GM23338 (cell line): Measurements from ENCODE around the gene ZNF300. TPM values are rescaled to one million over a fixed set of nuclear protein-coding genes. Genes with fewer than 3 reads are reported as not detected.
A peak's percentile ranks its signal among the peaks of the same experiment; 100 is the strongest.

Source experiments
- ATAC-seq: fragments of 200-7000 bp; cut with Tn5 transposase; 3 replicates; pipeline ENCODE4 v1.9.1; 2020
- DNase-seq: peaks from one replicate; pipeline ENCODE4 v3.0.0-alpha.2; 2015; ENCODE audit warnings: low spot score
- H2AFZ ChIP-seq: fragments of 200-600 bp; sonication (generic); 2 replicates; pipeline ENCODE4 v1.8.0; 2016; ENCODE audit warnings: antibody characterized with exemption, mild to moderate bottlenecking, moderate library complexity
- H3F3A ChIP-seq: fragments of 200-600 bp; sonication (generic); replicated peaks from 2 replicates; pipeline ENCODE4 v1.8.0; 2017; ENCODE audit warnings: antibody characterized with exemption, mixed run types, low read depth
- H3K27ac ChIP-seq: fragments of 200-600 bp; sonication (generic); 2 replicates; pipeline ENCODE4 v1.6.1; 2016; ENCODE audit warnings: low read depth
- H3K27me3 ChIP-seq: fragments of 200-600 bp; sonication (generic); 2 replicates; pipeline ENCODE4 v1.8.0; 2016; ENCODE audit warnings: mild to moderate bottlenecking, mixed run types, moderate library complexity; ENCODE audit not compliant: insufficient read depth
- H3K36me3 ChIP-seq: fragments of 200-600 bp; sonication (generic); 2 replicates; pipeline ENCODE4 v1.8.0; 2016; ENCODE audit warnings: mild to moderate bottlenecking; ENCODE audit not compliant: insufficient read depth
- H3K4me1 ChIP-seq: fragments of 200-600 bp; sonication (generic); 2 replicates; pipeline ENCODE4 v1.8.0; 2016; ENCODE audit warnings: mild to moderate bottlenecking, moderate library complexity; ENCODE audit not compliant: insufficient read depth
- H3K4me2 ChIP-seq: fragments of 200-600 bp; sonication (generic); 2 replicates; pipeline ENCODE4 v1.7.1; 2017; ENCODE audit warnings: mixed run types
- H3K4me3 ChIP-seq: fragments of 200-600 bp; sonication (generic); 2 replicates; pipeline ENCODE4 v1.6.1; 2016; ENCODE audit warnings: mixed run types
- H3K79me2 ChIP-seq: fragments of 200-600 bp; sonication (generic); replicated peaks from 2 replicates; pipeline ENCODE4 v1.8.0; 2017; ENCODE audit warnings: mild to moderate bottlenecking; ENCODE audit not compliant: insufficient read depth
- H3K9me2 ChIP-seq: fragments of 200-600 bp; sonication (generic); 2 replicates; pipeline ENCODE4 v1.8.0; 2017; ENCODE audit not compliant: insufficient read depth
- H4K20me1 ChIP-seq: fragments of 200-600 bp; sonication (generic); replicated peaks from 2 replicates; pipeline ENCODE4 v1.8.0; 2017; ENCODE audit warnings: mild to moderate bottlenecking; ENCODE audit not compliant: insufficient read depth
- H3K27ac Mint-ChIP-seq: 2 replicates; pipeline ENCODE4 v1.8.0; 2020; ENCODE audit warnings: inconsistent platforms, mild to moderate bottlenecking, moderate library complexity, mixed read lengths
- H3K27me3 Mint-ChIP-seq: 3 replicates; pipeline ENCODE4 v1.8.0; 2022; ENCODE audit warnings: low read depth, mild to moderate bottlenecking, moderate library complexity, mixed read lengths, inconsistent platforms; ENCODE audit not compliant: insufficient read depth, poor library complexity
- H3K36me3 Mint-ChIP-seq: 3 replicates; pipeline ENCODE4 v1.8.0; 2021; ENCODE audit warnings: low read depth, mild to moderate bottlenecking, inconsistent platforms, moderate library complexity, mixed read lengths
- H3K4me1 Mint-ChIP-seq: 3 replicates; pipeline ENCODE4 v1.8.0; 2020; ENCODE audit warnings: mild to moderate bottlenecking, inconsistent platforms, mixed read lengths
- H3K4me3 Mint-ChIP-seq: 3 replicates; pipeline ENCODE4 v1.8.0; 2021; ENCODE audit warnings: moderate library complexity, mild to moderate bottlenecking, inconsistent platforms, mixed read lengths
- H3K9me3 Mint-ChIP-seq: 3 replicates; pipeline ENCODE4 v1.8.0; 2020; ENCODE audit warnings: moderate library complexity, mild to moderate bottlenecking, inconsistent platforms, mixed read lengths
- CREB1 ChIP-seq: fragments of 250-450 bp; sonication (Bioruptor Pico); IDR thresholded peaks from 2 replicates; pipeline ENCODE4 v1.5.0; 2020; ENCODE audit warnings: low read depth, mild to moderate bottlenecking, moderate library complexity
- ETS1 ChIP-seq: IDR thresholded peaks from 2 replicates; pipeline ENCODE4 v1.6.1; 2016; ENCODE audit warnings: antibody characterized with exemption
- EZH2 ChIP-seq: fragments of 200-600 bp; sonication (generic); IDR thresholded peaks from one replicate; pipeline ENCODE4 v1.8.0; 2017; ENCODE audit warnings: antibody characterized with exemption, mild to moderate bottlenecking, low read depth; ENCODE audit not compliant: unreplicated experiment
- JUNB ChIP-seq: IDR thresholded peaks from one replicate; pipeline ENCODE4 v1.6.1; 2016; ENCODE audit warnings: antibody characterized with exemption; ENCODE audit not compliant: unreplicated experiment
- POLR2AphosphoS5 ChIP-seq: IDR thresholded peaks from 2 replicates; pipeline ENCODE4 v1.6.1; 2016; ENCODE audit warnings: antibody characterized with exemption, low read depth
- REST ChIP-seq: IDR thresholded peaks from one replicate; pipeline ENCODE4 v1.6.1; 2018; ENCODE audit warnings: antibody characterized with exemption; ENCODE audit not compliant: unreplicated experiment
- STAT1 ChIP-seq: IDR thresholded peaks from one replicate; pipeline ENCODE4 v1.6.1; 2016; ENCODE audit warnings: antibody characterized with exemption; ENCODE audit not compliant: unreplicated experiment
- ZNF114 ChIP-seq: fragments of 250-450 bp; sonication (Bioruptor Pico); IDR thresholded peaks from 2 replicates; pipeline ENCODE4 v1.5.0; 2020; ENCODE audit warnings: mild to moderate bottlenecking, moderate library complexity
- ZNF331 ChIP-seq: fragments of 250-450 bp; sonication (Bioruptor Pico); IDR thresholded peaks from 2 replicates; pipeline ENCODE4 v1.5.0; 2020; ENCODE audit warnings: low read depth, mild to moderate bottlenecking, moderate library complexity
- ZNF462 ChIP-seq: fragments of 250-450 bp; sonication (Bioruptor Pico); IDR thresholded peaks from 2 replicates; pipeline ENCODE4 v1.5.0; 2020; ENCODE audit warnings: mild to moderate bottlenecking, moderate library complexity
- polyA plus RNA-seq: library from polyadenylated mRNA; unstranded; fragments of >200 nt; fragmentation: Nextera tagmentation; extraction: Ambion mirVana; gene quantifications from 2 replicates; pipeline ENCODE4 v1.2.1, GENCODE V29; 2016
- total RNA-seq: library from RNA; depleted of rRNA; stranded (reverse); fragments of >200 nt; shearing (Covaris generic); gene quantifications from 2 replicates; pipeline ENCODE4 v1.2.3, GENCODE V29; 2014

Gene ZNF300
- total and polyA plus RNA-seq, 2 experiments from 2014 or later: 15.1 to 25.9 TPM

GRCh38 chr5:150946351-150946905 lies 41.6 kb upstream of the ZNF300 start (continued):
- TF ChIP-seq REST: no peak
- TF ChIP-seq STAT1: no peak

GRCh38 chr5:150945947-150946346 lies 41.2 kb upstream of the ZNF300 start:
- H3K4me1 ChIP-seq: no peaks in the 10 kb centered on the region
- ATAC-seq (no peak), DNase-seq (no peak)
- Mint-ChIP-seq H3K4me1 (no peaks in the 10 kb centered on the region), H3K9me3 (peaks cover 82% of the 10 kb centered on the region), H3K27ac (no peak overlapping the region; the same call in 1 of the 2 replicates), H3K27me3 (peaks cover 1% of the 10 kb centered on the region), H3K36me3 (peaks cover 37% of the 10 kb centered on the region), H3K4me3 (peak overlapping the region; percentile 65; the same call in 2 of the 3 replicates)
- no peak overlapping the region for H2AFZ ChIP-seq
- H3F3A ChIP-seq: no peaks in the 10 kb centered on the region
- H3K9me2 ChIP-seq: no peaks in the 10 kb centered on the region
- no peaks in the 10 kb centered on the region for H4K20me1 ChIP-seq
- no peak overlapping the region for H3K4me3 ChIP-seq
- no peaks in the 10 kb centered on the region for H3K27me3 ChIP-seq
- no peak overlapping the region for H3K27ac ChIP-seq
- no peaks in the 10 kb centered on the region for H3K79me2 ChIP-seq
- H3K36me3 ChIP-seq: 0 out of 2 replicates have a peak, but pooled peaks cover 4% of the 10 kb centered on the region
- H3K4me2 ChIP-seq: no peak overlapping the region
- TF ChIP-seq CREB1 (CRISPR knock-in tag): no peak
- TF ChIP-seq POLR2AphosphoS5: no peak
- no peak for TF ChIP-seq ETS1
- no peak for TF ChIP-seq ZNF462
- TF ChIP-seq REST: no peak
- TF ChIP-seq ZNF114 (CRISPR knock-in tag): no peak
- TF ChIP-seq STAT1: no peak
- no peak for TF ChIP-seq ZNF331 (CRISPR knock-in tag)
- TF ChIP-seq EZH2: no peak
- no peak for TF ChIP-seq JUNB
